NB4 (cell line): ENCODE results near the gene FRK.

Experiments used
- CTCF ChIP-seq: IDR thresholded peaks from one replicate; pipeline ENCODE4 v1.5.1; 2012; ENCODE audit warnings: low read depth, low read length
- MYC ChIP-seq: IDR thresholded peaks from 2 replicates; pipeline ENCODE4 v1.6.1; 2011; ENCODE audit warnings: low read depth, low read length
- POLR2A ChIP-seq: IDR thresholded peaks from 2 replicates; pipeline ENCODE4 v1.6.1; 2011; ENCODE audit warnings: mild to moderate bottlenecking; ENCODE audit not compliant: insufficient read length; ENCODE audit errors: extremely low read depth

GRCh38 chr6:116012471-116012949 is 48.2 kb downstream of the FRK start:
- TF ChIP-seq CTCF: no peak
- no peak for TF ChIP-seq POLR2A
- no peak for TF ChIP-seq MYC
